SKM-1 treated with dmso at 0.1 percent for 144 hours (cell line): ENCODE measurements around the gene ACBD7.
A peak's percentile ranks its signal among the peaks of the same experiment; 100 is the strongest.

Experiments
- DNase-seq: peaks from one replicate; lab custom pipeline; 2025; ENCODE audit not compliant: unreplicated experiment; lab: John Stamatoyannopoulos, UW

ACBD7 gene

GRCh38 chr10:15092855-15093408, 4.4 kb upstream of the ACBD7 start:
- DNase-seq: no peak

GRCh38 chr10:15091418-15091817, 2.8 kb upstream of the ACBD7 start:
- DNase-seq: no peak

DNA sequence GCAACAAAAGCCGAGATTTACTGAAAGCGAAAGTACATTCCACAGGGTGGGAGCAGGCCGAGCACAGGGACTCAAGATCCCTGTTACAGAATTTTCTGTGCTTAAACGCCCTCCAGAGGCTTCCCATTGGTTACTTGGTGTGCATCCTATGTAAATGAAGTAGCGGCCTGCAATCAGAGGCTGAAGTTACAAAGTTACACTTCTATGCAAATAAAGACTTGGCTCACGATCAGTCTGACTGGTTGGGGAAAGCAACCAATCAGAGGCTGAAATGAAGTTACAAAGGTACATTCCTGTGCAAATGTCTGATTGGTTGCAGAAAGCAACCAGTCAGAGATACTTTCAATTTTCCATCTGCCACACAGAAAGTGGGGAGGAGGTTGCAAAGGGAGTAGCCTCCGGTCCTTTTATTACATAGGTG, 4.1 kb downstream of the ACBD7 start:
- no peak for DNase-seq

GRCh38 chr10:15083674-15084501, 4.7 kb downstream of the ACBD7 start:
- DNase-seq: no peak

- no peak for DNase-seq
Measured at GRCh38 chr10:15075421-15075820, 13.2 kb downstream of the ACBD7 start.

GRCh38 chr10:15072358-15072757, 16.2 kb downstream of the ACBD7 start:
- no peak for DNase-seq

GRCh38 chr10:15069230-15069629, 19.3 kb downstream of the ACBD7 start:
- no peak for DNase-seq

- DNase-seq: no peak
Measured at GRCh38 chr10:15068802-15069201, 19.8 kb downstream of the ACBD7 start.

GRCh38 chr10:15067154-15067553, 21.4 kb downstream of the ACBD7 start:
- DNase-seq: no peak

GRCh38 chr10:15060638-15061037, 27.9 kb downstream of the ACBD7 start:
- no peak for DNase-seq

- DNase-seq: no peak
Measured at GRCh38 chr10:15059914-15060313, 28.7 kb downstream of the ACBD7 start.

- DNase-seq: no peak
Measured at GRCh38 chr10:15058689-15059088, 29.9 kb downstream of the ACBD7 start.

GRCh38 chr10:15053061-15053460, 35.5 kb downstream of the ACBD7 start:
- no peak for DNase-seq

GRCh38 chr10:15052121-15052520, 36.5 kb downstream of the ACBD7 start:
- DNase-seq: no peak

GRCh38 chr10:15049533-15049932, 39.0 kb downstream of the ACBD7 start:
- DNase-seq: no peak

DNA sequence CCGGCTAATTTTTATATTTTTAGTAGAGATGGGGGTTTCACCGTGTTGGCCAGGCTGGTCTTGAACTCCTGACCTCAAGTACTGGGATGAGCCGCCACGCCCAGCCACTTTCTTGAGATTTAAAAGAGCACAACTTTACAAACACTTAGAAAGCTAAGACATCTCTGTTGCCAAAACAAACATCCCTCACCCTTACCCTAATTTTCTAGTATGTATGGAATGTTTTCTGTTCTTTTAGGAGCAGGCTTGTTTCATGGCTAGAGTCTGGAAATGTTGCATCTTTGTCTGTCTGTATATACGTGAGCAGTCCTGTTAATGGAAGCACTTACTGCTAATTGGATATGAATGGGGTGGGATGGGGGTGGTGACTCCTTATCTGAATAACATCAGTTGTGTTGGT, 42.0 kb downstream of the ACBD7 start:
- DNase-seq: no peak

GRCh38 chr10:15045380-15045779, 43.2 kb downstream of the ACBD7 start:
- no peak for DNase-seq

DNA sequence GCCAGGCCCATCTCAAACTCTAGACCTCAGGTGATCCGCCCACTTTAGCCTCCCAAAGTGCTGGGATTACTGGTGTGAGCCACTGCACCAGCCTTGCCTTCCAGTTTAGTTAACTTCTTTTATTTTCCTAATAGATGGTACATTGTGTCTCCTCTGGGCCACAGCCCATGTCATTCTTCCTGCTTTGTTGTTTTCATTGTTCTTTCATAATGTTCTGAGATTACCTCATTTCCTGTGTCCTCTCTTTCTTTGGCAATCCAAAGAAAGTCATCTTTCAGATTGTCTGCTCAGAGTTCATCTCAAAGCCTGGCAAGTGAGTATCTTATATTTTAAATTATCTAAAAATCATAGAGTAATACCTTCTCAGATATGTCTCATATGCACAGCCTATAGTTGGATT, 44.9 kb downstream of the ACBD7 start, which contains the start of gene OLAH:
TSS of gene OLAH (plus strand) at position 270 of the 400 bp plus-strand sequence. CDS start 3,346 bp downstream, outside the sequence.
- no peak for DNase-seq

- no peak for DNase-seq
Measured at GRCh38 chr10:15038416-15038815, 50.2 kb downstream of the ACBD7 start.

DNA sequence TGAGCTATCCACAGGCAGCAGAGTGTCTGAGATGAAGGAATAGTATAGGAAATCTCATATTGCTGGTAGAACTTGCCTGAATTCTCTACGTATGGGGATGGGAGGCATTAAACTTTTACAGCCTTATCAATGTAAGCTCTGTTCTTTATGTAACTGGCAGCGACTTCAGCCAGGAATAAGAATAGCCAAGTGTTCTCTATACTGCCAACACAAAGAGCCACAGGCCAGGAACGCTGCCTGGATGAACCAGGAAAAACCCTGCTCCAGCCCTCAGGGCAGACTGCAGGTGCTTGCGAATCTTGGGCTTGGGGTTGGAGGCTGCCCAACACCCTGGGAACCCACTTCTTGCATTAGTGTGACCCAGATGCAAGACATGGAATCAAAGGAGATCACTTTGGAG, 50.9 kb downstream of the ACBD7 start:
- DNase-seq: no peak

DNA sequence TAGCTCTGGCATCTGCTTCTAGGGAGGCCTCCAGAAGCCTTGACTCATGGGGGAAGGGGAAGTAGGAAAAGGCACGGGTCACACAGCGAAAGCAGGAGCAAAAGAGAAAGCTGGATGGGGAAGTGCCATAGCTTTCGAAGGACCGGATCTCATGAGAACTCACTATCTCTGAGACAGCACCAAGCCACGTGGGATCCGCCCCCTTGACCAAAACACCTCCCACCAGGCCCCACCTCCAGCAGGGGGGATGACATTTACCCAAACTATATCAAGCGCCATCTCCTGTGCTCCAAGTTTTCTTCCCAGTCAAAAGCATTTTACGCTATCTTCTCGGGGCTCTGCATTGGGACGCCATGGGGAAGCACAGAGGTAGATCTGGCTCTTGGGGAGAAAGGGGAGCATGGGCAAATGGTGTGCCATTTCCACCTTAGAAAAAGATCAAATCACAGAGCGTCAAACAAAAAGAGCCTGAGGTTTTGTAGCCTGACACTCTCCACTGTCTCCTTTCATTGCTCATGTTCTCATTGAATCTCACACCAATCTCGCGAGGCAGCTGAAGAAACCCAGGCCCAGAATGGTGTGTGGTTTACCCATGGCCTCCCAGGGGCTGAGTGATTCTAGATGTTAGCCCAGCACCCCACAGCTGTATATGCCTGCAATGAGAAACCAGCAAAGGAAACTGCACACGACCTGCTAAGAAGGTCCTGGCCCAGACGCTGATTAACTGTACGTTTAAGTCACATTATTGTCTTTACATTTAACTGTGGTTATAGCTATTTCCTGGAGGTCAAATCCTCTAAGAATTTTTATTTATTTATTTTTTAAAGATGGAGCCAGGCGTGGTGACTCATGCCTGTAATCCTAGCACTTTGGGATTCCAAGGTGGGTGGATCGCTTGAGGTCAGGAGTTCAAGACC, 52.9 kb downstream of the ACBD7 start:
- DNase-seq: peak; percentile 52

GRCh38 chr10:15027741-15028140, 60.8 kb downstream of the ACBD7 start:
- DNase-seq: no peak
